C4-2B (cell line): ENCODE measurements around the gene SLC34A3.

Experiments
- CTCF ChIP-seq: fragments of 450-650 bp; conservative IDR thresholded peaks from 2 replicates; pipeline ENCODE4 v1.5.1; 2017; ENCODE audit warnings: mild to moderate bottlenecking
- ZFX ChIP-seq: fragments of 450-650 bp; IDR thresholded peaks from 2 replicates; pipeline ENCODE4 v1.6.1; 2017

- peak; percentile 100 for TF ChIP-seq CTCF
- no peak for TF ChIP-seq ZFX
Observed at GRCh38 chr9:137236238-137236935, 5.7 kb downstream of the SLC34A3 start.
